ENCODE measurements around the gene OSTF1. TPM values are rescaled to one million over a fixed set of nuclear protein-coding genes. Genes with fewer than 3 reads are reported as not detected.

Gene OSTF1
- total RNA-seq, 1 experiment from 2014 or later = 58.4 TPM

DNA sequence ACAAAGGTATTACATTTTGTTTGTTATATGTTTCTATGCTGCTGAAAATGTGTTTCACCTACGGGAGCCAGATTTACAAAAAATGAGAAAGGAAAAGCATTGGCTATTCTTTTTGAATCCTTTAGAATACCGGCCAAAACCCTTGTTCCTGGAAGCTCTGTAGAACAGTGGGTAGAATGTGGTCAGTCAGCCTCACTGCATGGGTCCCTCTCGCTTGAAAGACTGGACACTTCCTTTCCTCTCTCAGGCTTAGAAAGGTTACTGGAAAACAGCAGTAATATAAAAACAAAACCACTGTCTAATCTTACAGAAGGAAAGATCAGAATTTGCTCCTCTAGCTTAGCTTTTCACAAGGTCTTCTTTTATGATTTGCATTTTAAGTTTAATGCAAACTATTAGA is 45.1 kb downstream of the OSTF1 start:
- Histone ChIP-seq H3K4me2 (no peak overlapping the region), H3K4me3 (no peak overlapping the region), H3K27ac (no peak overlapping the region), H4K20me1 (ENCODE audit: insufficient read depth) (no peaks in the 10 kb centered on the region), H3K9me3 (ENCODE audit: insufficient read depth, low read depth) (no peaks in the 10 kb centered on the region), H3F3A (ENCODE audit: insufficient read depth, low read depth) (no peaks in the 10 kb centered on the region), H3K4me1 (replicated peaks; ENCODE audit: insufficient read depth) (no peaks in the 10 kb centered on the region), H2AFZ (no peak overlapping the region), H3K36me3 (ENCODE audit: low read depth) (no peaks in the 10 kb centered on the region), H3K9me2 (ENCODE audit: insufficient read depth) (peaks cover 6% of the 10 kb centered on the region; the same call in 1 of the 2 replicates), H3K79me2 (ENCODE audit: low read depth) (no peaks in the 10 kb centered on the region), H3K27me3 (ENCODE audit: insufficient read depth, low read depth) (no peaks in the 10 kb centered on the region)
- intact Hi-C loops (cut with micrococcal nuclease; ENCODE audit: unreplicated experiment) = no loop called here
- ChIA-PET CTCF (interaction anchor here (0.6 to 1.1 kb wide), 2 partner anchors 10 to 15 kb away, joined by 3 to 4 read pairs; no protein-coding TSS in a partner anchor), POLR2A (ENCODE audit: unreplicated experiment) (no interaction called here)
- BruUV-seq (replicated peaks) = no TSS peak
- DNase-seq = no peak
- TF ChIP-seq CTCF (conservative IDR thresholded peaks at IDR 0.05) (no peak), EZH2 (IDR thresholded peaks at IDR 0.05; ENCODE audit: low read depth) (no peak)

- Histone ChIP-seq H3F3A (ENCODE audit: insufficient read depth, low read depth) (no peaks in the 10 kb centered on the region), H3K27me3 (ENCODE audit: insufficient read depth, low read depth) (no peaks in the 10 kb centered on the region), H3K4me3 (no peak overlapping the region), H3K36me3 (ENCODE audit: low read depth) (no peaks in the 10 kb centered on the region), H4K20me1 (ENCODE audit: insufficient read depth) (no peaks in the 10 kb centered on the region), H3K9me2 (ENCODE audit: insufficient read depth) (peaks cover 4% of the 10 kb centered on the region; the same call in 1 of the 2 replicates), H3K4me2 (no peak overlapping the region), H2AFZ (no peak overlapping the region), H3K4me1 (replicated peaks; ENCODE audit: insufficient read depth) (no peaks in the 10 kb centered on the region), H3K9me3 (ENCODE audit: insufficient read depth, low read depth) (no peaks in the 10 kb centered on the region), H3K27ac (no peak overlapping the region), H3K79me2 (ENCODE audit: low read depth) (no peaks in the 10 kb centered on the region)
- no peak for TF ChIP-seq EZH2 (IDR thresholded peaks at IDR 0.05; ENCODE audit: low read depth)
- no peak for TF ChIP-seq CTCF (conservative IDR thresholded peaks at IDR 0.05)
- intact Hi-C loops (cut with micrococcal nuclease; ENCODE audit: unreplicated experiment) = no loop called here
- DNase-seq = no peak
- POLR2A ChIA-PET (ENCODE audit: unreplicated experiment) = no interaction called here
- CTCF ChIA-PET = no interaction called here
- BruUV-seq (replicated peaks) = no TSS peak
Measured at GRCh38 chr9:75134495-75134894, 46.2 kb downstream of the OSTF1 start.

DNA sequence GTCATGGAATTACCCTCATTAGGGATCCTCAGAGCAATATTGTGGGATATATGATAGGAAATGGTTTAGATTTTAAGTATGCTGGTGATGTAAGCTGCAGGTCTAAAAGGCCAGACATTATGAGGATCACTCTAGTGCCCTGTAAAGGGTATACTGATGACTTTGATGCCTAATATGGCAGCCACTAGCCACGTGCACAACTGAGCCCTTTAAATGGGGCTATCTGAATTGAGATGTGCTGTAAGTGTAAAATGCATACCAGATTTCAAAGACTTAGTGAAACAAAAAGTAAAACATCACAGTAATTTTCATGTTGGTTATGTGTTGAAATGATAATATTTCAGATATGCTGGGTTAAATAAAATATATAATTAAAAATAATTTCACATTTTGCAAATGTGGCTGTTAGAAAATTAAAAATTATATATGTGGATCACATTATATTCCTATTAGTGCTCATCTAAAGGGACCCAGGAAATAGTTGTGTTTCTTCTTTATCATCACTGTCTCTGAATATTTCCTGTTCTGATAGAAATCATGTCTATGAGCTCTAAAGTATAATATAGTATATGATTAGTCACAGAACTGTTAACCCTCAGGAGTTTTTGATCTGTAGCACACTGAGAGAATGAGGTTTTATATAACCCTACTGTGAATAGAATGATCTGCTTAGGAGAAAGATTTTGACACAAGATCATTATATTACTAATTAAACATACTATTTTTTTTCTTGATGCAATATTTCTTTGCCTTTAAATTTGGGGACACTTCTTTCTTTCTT is 50.1 kb downstream of the OSTF1 start:
- POLR2A ChIA-PET (ENCODE audit: unreplicated experiment) = no interaction called here
- no TSS peak for BruUV-seq (replicated peaks)
- TF ChIP-seq CTCF (conservative IDR thresholded peaks at IDR 0.05) = no peak
- no peak for TF ChIP-seq EZH2 (IDR thresholded peaks at IDR 0.05; ENCODE audit: low read depth)

More for the DNA sequence above, 50.1 kb downstream of the OSTF1 start:
- Histone ChIP-seq H3K27me3 (ENCODE audit: insufficient read depth, low read depth) (no peaks in the 10 kb centered on the region), H3K9me3 (ENCODE audit: insufficient read depth, low read depth) (no peaks in the 10 kb centered on the region), H3F3A (ENCODE audit: insufficient read depth, low read depth) (no peaks in the 10 kb centered on the region), H3K4me3 (no peak overlapping the region), H2AFZ (no peak overlapping the region), H3K27ac (no peak overlapping the region), H3K9me2 (ENCODE audit: insufficient read depth) (no peaks in the 10 kb centered on the region), H3K36me3 (ENCODE audit: low read depth) (peaks cover under 1% of the 10 kb centered on the region; the same call in 1 of the 2 replicates), H4K20me1 (ENCODE audit: insufficient read depth) (no peaks in the 10 kb centered on the region), H3K4me2 (no peak overlapping the region), H3K79me2 (ENCODE audit: low read depth) (no peaks in the 10 kb centered on the region), H3K4me1 (replicated peaks; ENCODE audit: insufficient read depth) (no peaks in the 10 kb centered on the region)
- intact Hi-C loops (cut with micrococcal nuclease; ENCODE audit: unreplicated experiment) = no loop called here
- CTCF ChIA-PET = no interaction called here
- DNase-seq = no peak
